BJ (cell line): Measurements from ENCODE around the gene IKBKE. TPM values are rescaled to one million over a fixed set of nuclear protein-coding genes. Genes with fewer than 3 reads are reported as not detected.

Experiments
- CTCF ChIA-PET: fragments of 350-600 bp; formaldehyde crosslinking; extraction: SDS; loops from one replicate; lab custom pipeline; 2021; ENCODE audit warnings: antibody characterized with exemption, inconsistent platforms; lab: Yijun Ruan, JAX
- POLR2A ChIA-PET: fragments of 300-600 bp; sonication (Branson Sonifier 250); formaldehyde crosslinking; extraction: SDS; loops from one replicate; lab custom pipeline; 2021; ENCODE audit warnings: antibody characterized with exemption; lab: Charles Lee
- DNase-seq: peaks from one replicate; pipeline ENCODE4 v3.0.0-alpha.2; 2011; ENCODE audit warnings: low read depth
- H3K27me3 ChIP-seq: 2 replicates; pipeline ENCODE4 v1.6.0; 2011; ENCODE audit warnings: low read length; ENCODE audit not compliant: control insufficient read depth, insufficient read depth
- H3K36me3 ChIP-seq: 2 replicates; pipeline ENCODE4 v1.5.1; 2011; ENCODE audit warnings: low read length; ENCODE audit not compliant: control insufficient read depth, insufficient read depth
- H3K4me3 ChIP-seq: 2 replicates; pipeline ENCODE4 v1.5.1; 2011; ENCODE audit warnings: low read depth, mild to moderate bottlenecking, control low read depth, low read length
- CTCF ChIP-seq: IDR thresholded peaks from 2 replicates; pipeline ENCODE4 v1.5.1; 2011; ENCODE audit warnings: low read depth, mild to moderate bottlenecking, control low read depth, inconsistent platforms, low read length, moderate library complexity; ENCODE audit not compliant: insufficient read depth
- polyA plus RNA-seq: library from polyadenylated mRNA; depleted of rRNA; stranded (reverse); fragments of >200 nt; gene quantifications from 2 replicates; pipeline ENCODE4 v1.2.3, GENCODE V29; 2011

The IKBKE gene
- polyA plus RNA-seq, 1 experiment = 23.0 TPM

- CTCF ChIA-PET = interaction anchor here (0.6 to 1.2 kb wide), 4 partner anchors 9 to 26 kb away, joined by 3 to 4 read pairs (median 4); no protein-coding TSS in a partner anchor
- peaks cover 22% of the 10 kb centered on the region for H3K36me3 ChIP-seq
- TF ChIP-seq CTCF = no peak
Observed at GRCh38 chr1:206442101-206442500, 28.2 kb upstream of the IKBKE start.

GRCh38 chr1:206445116-206445515 lies 25.2 kb upstream of the IKBKE start:
- Histone ChIP-seq H3K36me3 (peaks cover 11% of the 10 kb centered on the region), H3K27me3 (no peaks in the 10 kb centered on the region), H3K4me3 (no peak overlapping the region)
- POLR2A ChIA-PET = no interaction called here
- CTCF ChIA-PET = no interaction called here
- no peak for DNase-seq
- TF ChIP-seq CTCF = no peak

More at GRCh38 chr1:206442101-206442500, 28.2 kb upstream of the IKBKE start:
- Histone ChIP-seq H3K27me3 (no peaks in the 10 kb centered on the region), H3K4me3 (no peak overlapping the region)
- POLR2A ChIA-PET = no interaction called here
- no peak for DNase-seq

GRCh38 chr1:206445911-206446356 lies 24.3 kb upstream of the IKBKE start:
- H3K36me3 ChIP-seq = peaks cover 12% of the 10 kb centered on the region

GRCh38 chr1:206446688-206447421 lies 23.4 kb upstream of the IKBKE start:
- Histone ChIP-seq H3K27me3 (no peaks in the 10 kb centered on the region), H3K36me3 (peaks cover 12% of the 10 kb centered on the region), H3K4me3 (no peak overlapping the region)
- POLR2A ChIA-PET = no interaction called here
- DNase-seq = no peak
- CTCF ChIA-PET = interaction anchor here (0.7 to 1.4 kb wide), 4 partner anchors 12 to 31 kb away, joined by 3 read pairs; no protein-coding TSS in a partner anchor
- TF ChIP-seq CTCF = no peak

More at GRCh38 chr1:206445911-206446356, 24.3 kb upstream of the IKBKE start:
- ChIA-PET POLR2A (no interaction called here), CTCF (interaction anchor here (1.3 to 1.4 kb wide), 2 partner anchors 11 to 23 kb away, joined by 3 read pairs; no protein-coding TSS in a partner anchor)
- no peak for DNase-seq
- Histone ChIP-seq H3K4me3 (no peak overlapping the region), H3K27me3 (no peaks in the 10 kb centered on the region)
- no peak for TF ChIP-seq CTCF

- DNase-seq = no peak
- H3K36me3 ChIP-seq = peaks cover 10% of the 10 kb centered on the region
- ChIA-PET POLR2A (no interaction called here), CTCF (interaction anchor here (0.7 to 1.4 kb wide), 5 partner anchors 10 to 31 kb away, joined by 3 read pairs; partner anchors contain the start of gene IKBKE)
- H3K27me3 ChIP-seq = no peaks in the 10 kb centered on the region
- TF ChIP-seq CTCF = no peak
- no peak overlapping the region for H3K4me3 ChIP-seq
Observed at GRCh38 chr1:206447422-206447765, 22.9 kb upstream of the IKBKE start.
